Epithelial cell of esophagus (primary cell): ENCODE results near the gene DESI1.

Experiments
- DNase-seq: peaks from one replicate; pipeline ENCODE4 v3.0.0; 2010; ENCODE audit warnings: low read depth
- H3K4me3 ChIP-seq: 2 replicates; pipeline ENCODE4 v1.5.1; 2011; ENCODE audit warnings: mild to moderate bottlenecking, low read length, control low read depth
- CTCF ChIP-seq: IDR thresholded peaks from 2 replicates; pipeline ENCODE4 v1.5.1; 2011; ENCODE audit warnings: low read depth, mild to moderate bottlenecking, low read length, control low read depth, inconsistent platforms; ENCODE audit not compliant: insufficient read depth; ENCODE audit errors: missing control alignments

DESI1 gene

GRCh38 chr22:41619979-41620588 is 759 bp downstream of the DESI1 start:
- TF ChIP-seq CTCF, result no peak
- DNase-seq, result peak; percentile 28

DNA sequence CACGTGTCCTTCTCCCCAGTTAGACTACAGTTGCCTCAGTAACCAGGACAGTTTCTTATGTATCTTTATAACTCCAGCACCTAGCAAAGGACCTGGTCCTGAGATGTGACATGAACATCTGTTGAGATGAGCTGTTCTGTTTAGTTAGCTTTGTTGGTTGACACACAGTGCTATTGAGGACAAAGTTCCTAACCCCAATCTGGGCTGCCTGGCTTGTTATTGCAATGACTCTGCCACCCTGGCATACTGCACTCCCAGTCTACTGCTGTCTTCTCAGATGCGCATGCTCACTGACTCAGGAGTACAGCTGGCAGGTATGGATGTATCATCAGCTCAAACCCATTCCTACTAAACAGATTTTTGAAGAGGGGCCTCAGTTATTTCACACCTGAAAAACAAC is 7.4 kb downstream of the DESI1 start:
- no peak for TF ChIP-seq CTCF
- peak; percentile 64 for DNase-seq
- H3K4me3 ChIP-seq, result no peak overlapping the region

More at GRCh38 chr22:41619979-41620588, 759 bp downstream of the DESI1 start:
- peak overlapping the region; percentile 97 for H3K4me3 ChIP-seq

GRCh38 chr22:41612603-41613306 is 8.1 kb downstream of the DESI1 start:
- H3K4me3 ChIP-seq, result no peak overlapping the region
- no peak for TF ChIP-seq CTCF
- DNase-seq, result peak; percentile 73

- no peak overlapping the region for H3K4me3 ChIP-seq
Measured at GRCh38 chr22:41608386-41608785, 12.5 kb downstream of the DESI1 start.

GRCh38 chr22:41603873-41604332 is 16.9 kb downstream of the DESI1 start:
- DNase-seq, result no peak
- TF ChIP-seq CTCF, result no peak
- H3K4me3 ChIP-seq, result no peak overlapping the region

More at GRCh38 chr22:41608386-41608785, 12.5 kb downstream of the DESI1 start:
- no peak for DNase-seq
- TF ChIP-seq CTCF, result no peak

DNA sequence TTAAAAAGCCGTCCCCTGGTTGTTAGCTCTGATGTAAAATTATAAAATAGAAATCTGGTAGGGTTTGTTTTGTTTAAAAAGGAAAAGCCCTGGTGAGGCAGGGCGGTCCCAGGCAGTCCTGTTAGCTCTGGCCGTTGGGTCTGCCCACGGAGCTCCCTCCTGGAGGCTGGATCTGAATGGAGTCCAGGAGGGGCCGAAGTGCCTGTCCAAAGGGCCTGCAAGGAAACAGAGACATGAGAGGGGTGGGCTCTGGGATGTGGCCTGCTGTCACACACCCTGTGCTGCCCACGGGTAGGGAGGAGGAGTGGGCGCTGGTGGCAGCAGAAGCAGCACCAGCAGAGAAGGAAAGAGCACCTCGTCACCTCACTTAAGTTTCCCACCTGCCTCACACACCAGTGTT is 19.9 kb downstream of the DESI1 start:
- no peak for TF ChIP-seq CTCF
- no peak for DNase-seq

More for the DNA sequence above, 19.9 kb downstream of the DESI1 start:
- no peak overlapping the region for H3K4me3 ChIP-seq
